HepG2 (cell line): Measurements from ENCODE around the gene CEBPG. TPM values are rescaled to one million over a fixed set of nuclear protein-coding genes. Genes with fewer than 3 reads are reported as not detected.
A peak's percentile ranks its signal among the peaks of the same experiment; 100 is the strongest.

Experiments used
- ARNT ChIP-seq: fragments of 450-650 bp; IDR thresholded peaks from 2 replicates; pipeline ENCODE4 v1.6.1; 2017
- ATF6 ChIP-seq: sonication (generic); formaldehyde crosslinking; conservative IDR thresholded peaks from 2 replicates; pipeline ENCODE4 v1.4.0; 2020; ENCODE audit warnings: missing genetic modification reagents
- CCDC6 ChIP-seq: sonication (generic); formaldehyde crosslinking; IDR thresholded peaks from 2 replicates; pipeline ENCODE4 v1.8.1; 2022; ENCODE audit warnings: mild to moderate bottlenecking, missing genetic modification reagents, moderate library complexity
- FOXJ3 ChIP-seq: sonication (generic); formaldehyde crosslinking; IDR thresholded peaks from 2 replicates; pipeline ENCODE4 v1.4.0; 2020; ENCODE audit warnings: missing genetic modification reagents, mild to moderate bottlenecking, borderline replicate concordance
- GABPA ChIP-seq, 2 experiments: IDR thresholded peaks; 2 replicates each; pipeline ENCODE4 v1.6.1; 2011 to 2016; ENCODE audit warnings: low read depth in 2 of 2, low read length in 1 of 2, missing biosample characterization in 1 of 2, missing genetic modification characterization in 1 of 2
- HDAC2 ChIP-seq: sonication (generic); formaldehyde crosslinking; IDR thresholded peaks from 2 replicates; pipeline ENCODE4 v1.4.0; 2020; ENCODE audit warnings: missing genetic modification reagents
- IRX3 ChIP-seq: sonication (generic); formaldehyde crosslinking; IDR thresholded peaks from 2 replicates; pipeline ENCODE4 v1.8.1; 2023; ENCODE audit warnings: mild to moderate bottlenecking, low read depth, missing genetic modification reagents, borderline replicate concordance
- NCOA2 ChIP-seq: sonication (generic); formaldehyde crosslinking; IDR thresholded peaks from 2 replicates; pipeline ENCODE4 v1.8.0; 2022; ENCODE audit warnings: inconsistent platforms
- PAF1 ChIP-seq: IDR thresholded peaks from 2 replicates; pipeline ENCODE4 v1.6.1; 2016; ENCODE audit warnings: missing genetic modification reagents, missing compliant biosample characterization
- PATZ1 ChIP-seq: sonication (generic); formaldehyde crosslinking; IDR thresholded peaks from 2 replicates; pipeline ENCODE4 v1.4.0; 2020; ENCODE audit warnings: missing genetic modification reagents
- SOX13 ChIP-seq, 3 experiments: fragments of 450-650 bp in 1 of 3; sonication (generic) in 1 of 3; formaldehyde crosslinking in 1 of 3; IDR thresholded peaks in 2 of 3; conservative IDR thresholded peaks in 1 of 3; 2 replicates each; pipeline versions ENCODE4 v1.5.0 to v1.6.1; 2016 to 2020; ENCODE audit warnings: antibody characterized with exemption in 1 of 3, mild to moderate bottlenecking in 1 of 3, missing compliant biosample characterization in 1 of 3, missing genetic modification reagents in 1 of 3, moderate library complexity in 1 of 3
- SRY ChIP-seq: sonication (generic); formaldehyde crosslinking; IDR thresholded peaks from 2 replicates; pipeline ENCODE4 v1.8.0; 2022; ENCODE audit warnings: mild to moderate bottlenecking, missing genetic modification reagents
- STAG1 ChIP-seq: sonication (generic); formaldehyde crosslinking; IDR thresholded peaks from 2 replicates; pipeline ENCODE4 v1.4.0; 2020; ENCODE audit warnings: missing genetic modification reagents
- ZBTB20 ChIP-seq: sonication (generic); formaldehyde crosslinking; IDR thresholded peaks from 2 replicates; pipeline ENCODE4 v1.8.1; 2023; ENCODE audit warnings: missing genetic modification reagents, low read depth, mild to moderate bottlenecking, borderline replicate concordance
- ZBTB7B ChIP-seq: sonication (generic); formaldehyde crosslinking; IDR thresholded peaks from 2 replicates; pipeline ENCODE4 v1.4.0; 2020; ENCODE audit warnings: missing genetic modification reagents
- ZFAT ChIP-seq: sonication (generic); formaldehyde crosslinking; conservative IDR thresholded peaks from 2 replicates; pipeline ENCODE4 v1.8.1; 2023; ENCODE audit warnings: missing genetic modification reagents, inconsistent platforms
- ZNF160 ChIP-seq: sonication (generic); formaldehyde crosslinking; IDR thresholded peaks from 2 replicates; pipeline ENCODE4 v1.8.0; 2022; ENCODE audit warnings: mild to moderate bottlenecking, inconsistent platforms, missing genetic modification reagents
- ZNF17 ChIP-seq: sonication (generic); formaldehyde crosslinking; IDR thresholded peaks from 2 replicates; pipeline ENCODE4 v1.5.0; 2020; ENCODE audit warnings: mild to moderate bottlenecking, missing genetic modification reagents
- ZNF232 ChIP-seq: sonication (generic); formaldehyde crosslinking; IDR thresholded peaks from 2 replicates; pipeline ENCODE4 v1.4.0; 2020; ENCODE audit warnings: missing genetic modification reagents, borderline replicate concordance
- ZNF354B ChIP-seq: sonication (generic); formaldehyde crosslinking; IDR thresholded peaks from 2 replicates; pipeline ENCODE4 v1.8.0; 2022; ENCODE audit warnings: mild to moderate bottlenecking, missing genetic modification reagents
- ZNF720 ChIP-seq: sonication (generic); formaldehyde crosslinking; IDR thresholded peaks from 2 replicates; pipeline ENCODE4 v1.4.0; 2020; ENCODE audit warnings: missing genetic modification reagents
- ZNF768 ChIP-seq: sonication (generic); formaldehyde crosslinking; IDR thresholded peaks from 2 replicates; pipeline ENCODE4 v1.4.0; 2020; ENCODE audit warnings: missing genetic modification reagents
- polyA plus RNA-seq, 8 experiments: library from polyadenylated mRNA; depleted of rRNA in 3 of 8; stranded (reverse) in 7 of 8; unstranded in 1 of 8; fragments of >200 nt; fragmentation: Illumina TruSeq in 4 of 8; extraction: Trizol in 4 of 8; gene quantifications; 2 replicates each; pipeline versions ENCODE4 v1.2.1 to v1.2.3, GENCODE V29; 2011 to 2016; ENCODE audit warnings: low read depth in 4 of 8, missing spikeins in 1 of 8, mixed read lengths in 1 of 8; ENCODE audit not compliant: insufficient read depth in 1 of 8
- total RNA-seq, 5 experiments: library from RNA; depleted of rRNA; stranded (reverse); fragments of >200 nt; fragmentation: Illumina TruSeq; extraction: Trizol; gene quantifications; 2 replicates each; pipeline ENCODE4 v1.2.3, GENCODE V29; 2016; ENCODE audit warnings: low read depth in 1 of 5
- TF ChIP-seq, protein P1 (sequence below): sonication (generic); formaldehyde crosslinking; IDR thresholded peaks from 2 replicates; pipeline ENCODE4 v1.8.1; 2023; ENCODE audit warnings: missing genetic modification reagents, mild to moderate bottlenecking, borderline replicate concordance
- TF ChIP-seq, protein P2 (sequence below): sonication (generic); formaldehyde crosslinking; IDR thresholded peaks from 2 replicates; pipeline ENCODE4 v1.8.0; 2022; ENCODE audit warnings: mild to moderate bottlenecking, missing genetic modification reagents, moderate library complexity

Gene CEBPG
- total and polyA plus RNA-seq, 2 of the 13 experiments (the other 11 are each of a cell fraction or from before 2014, with no cell fraction given) = 25.7 to 34.3 TPM

DNA sequence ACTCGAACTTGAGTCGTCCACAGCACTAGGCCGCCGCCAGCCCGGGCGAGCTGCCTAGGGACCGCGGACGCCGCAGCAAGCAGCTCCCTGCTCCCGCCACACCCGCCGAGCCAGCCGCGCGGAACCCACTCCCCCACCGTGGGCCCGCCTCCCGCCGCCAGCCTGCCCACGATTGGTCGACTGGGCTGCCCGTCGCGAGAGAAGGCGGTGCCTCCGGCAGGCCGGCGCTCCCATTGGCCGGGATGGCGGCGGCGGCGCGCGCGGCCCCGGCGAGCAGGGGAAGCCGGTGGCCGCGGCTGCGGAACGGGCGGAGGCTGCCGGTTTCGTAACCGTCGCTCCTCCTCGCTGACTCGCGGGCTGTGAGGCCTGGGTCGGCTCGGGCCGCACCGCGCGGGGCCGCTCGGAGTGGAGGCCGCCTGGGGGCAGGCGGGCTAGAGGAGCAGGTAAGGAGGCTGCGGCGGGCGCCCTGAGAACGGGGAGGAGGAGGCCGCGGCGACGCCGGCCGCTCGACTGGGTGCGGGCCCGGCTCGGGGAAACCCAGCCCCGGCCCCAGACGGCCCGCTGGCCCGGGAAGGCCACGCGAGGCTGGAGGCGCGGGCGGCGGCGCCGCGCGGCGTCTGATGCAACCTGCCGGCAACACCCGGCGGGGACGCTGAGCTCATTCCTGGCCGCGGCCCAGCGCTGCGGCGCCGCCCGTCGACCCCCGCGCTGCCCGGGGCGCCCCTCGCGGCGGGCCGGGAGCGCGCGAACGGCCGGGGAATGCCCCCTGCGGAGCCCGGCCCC, at the start of gene CEBPG (continued):
- TF ChIP-seq FOXJ3 (CRISPR knock-in tag) = no peak
- TF ChIP-seq ZNF720 (CRISPR knock-in tag) = no peak
- no peak for TF ChIP-seq ATF6
- TF ChIP-seq NCOA2 (CRISPR knock-in tag) = no peak
- TF ChIP-seq PAF1 = no peak
- TF ChIP-seq IRX3 (CRISPR knock-in tag) = no peak; the same call in 1 of the 2 replicates
- no peak for TF ChIP-seq SOX13 (IDR thresholded peaks at IDR 0.05)
- no peak for TF ChIP-seq SOX13 (CRISPR knock-in tag; conservative IDR thresholded peaks at IDR 0.05 in 1 of 2, IDR thresholded peaks at IDR 0.05 in 1 of 2)
- TF ChIP-seq PATZ1 = no peak
- TF ChIP-seq ZNF354B = no peak
- TF ChIP-seq ZBTB20 (CRISPR knock-in tag) = no peak
- no peak for TF ChIP-seq ARNT
- TF ChIP-seq HDAC2 (CRISPR knock-in tag) = no peak
- TF ChIP-seq STAG1 (CRISPR knock-in tag) = no peak; the same call in 1 of the 2 replicates
- 0 out of 2 replicates have a peak, but pooled peaks have one; percentile 54 for TF ChIP-seq ZNF768 (CRISPR knock-in tag)
- TF ChIP-seq, protein P1, sequence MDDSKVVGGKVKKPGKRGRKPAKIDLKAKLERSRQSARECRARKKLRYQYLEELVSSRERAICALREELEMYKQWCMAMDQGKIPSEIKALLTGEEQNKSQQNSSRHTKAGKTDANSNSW (CRISPR knock-in tag) = no peak
- peak; percentile 24; the same call in 1 of the 2 replicates for TF ChIP-seq ZBTB7B
- peak; percentile 16; the same call in 1 of the 2 replicates for TF ChIP-seq CCDC6
- 0 out of 2 replicates have a peak, but pooled peaks have one; percentile 1 for TF ChIP-seq ZFAT (CRISPR knock-in tag)
- TF ChIP-seq SRY = no peak; the same call in none of the 2 replicates
- TF ChIP-seq ZNF160 = peak; percentile 70; the same call in 1 of the 2 replicates
- peak; percentile 60 for TF ChIP-seq GABPA (IDR thresholded peaks at IDR 0.05; ENCODE audit: low read depth, low read length)
- TF ChIP-seq GABPA (CRISPR knock-in tag; IDR thresholded peaks at IDR 0.05; ENCODE audit: low read depth) = no peak
- no peak for TF ChIP-seq ZNF17 (CRISPR knock-in tag)
- TF ChIP-seq, protein P2, sequence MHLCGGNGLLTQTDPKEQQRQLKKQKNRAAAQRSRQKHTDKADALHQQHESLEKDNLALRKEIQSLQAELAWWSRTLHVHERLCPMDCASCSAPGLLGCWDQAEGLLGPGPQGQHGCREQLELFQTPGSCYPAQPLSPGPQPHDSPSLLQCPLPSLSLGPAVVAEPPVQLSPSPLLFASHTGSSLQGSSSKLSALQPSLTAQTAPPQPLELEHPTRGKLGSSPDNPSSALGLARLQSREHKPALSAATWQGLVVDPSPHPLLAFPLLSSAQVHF (CRISPR knock-in tag) = no peak
- no peak for TF ChIP-seq ZNF232 (CRISPR knock-in tag)
